Spleen (tissue), 7 donors: ENCODE results near the gene KIF1A.

Experiments
- CTCF ChIP-seq, 11 experiments: fragments of 200-600 bp in 7 of 11; fragments of 450-650 bp in 4 of 11; sonication (generic) in 4 of 11; IDR thresholded peaks in 8 of 11; conservative IDR thresholded peaks in 3 of 11; 1 replicate in 7 of 11; 2 replicates in 4 of 11; pipeline versions ENCODE4 v1.4.0 to v1.8.0; 2016 to 2021; ENCODE audit warnings: antibody characterized with exemption in 11 of 11, inconsistent platforms in 4 of 11, mild to moderate bottlenecking in 1 of 11
- POLR2A ChIP-seq, 3 donors: fragments of 450-650 bp; IDR thresholded peaks; one replicate each; pipeline ENCODE4 v1.5.1; 2017; ENCODE audit warnings: antibody characterized with exemption in 3 of 3, mild to moderate bottlenecking in 1 of 3
- POLR2AphosphoS5 ChIP-seq, 3 donors: sonication (generic); formaldehyde crosslinking; IDR thresholded peaks; one replicate each; pipeline ENCODE4 v1.5.1; 2017; ENCODE audit warnings: antibody characterized with exemption in 3 of 3
- donor health status: DM: no; HTN: no; CAD: no; lungs with moderate emphysema.
- donor health status: DM: no; HTN: no; CAD: no.
- donor health status: DM: no; HTN: no; CAD: no.

DNA sequence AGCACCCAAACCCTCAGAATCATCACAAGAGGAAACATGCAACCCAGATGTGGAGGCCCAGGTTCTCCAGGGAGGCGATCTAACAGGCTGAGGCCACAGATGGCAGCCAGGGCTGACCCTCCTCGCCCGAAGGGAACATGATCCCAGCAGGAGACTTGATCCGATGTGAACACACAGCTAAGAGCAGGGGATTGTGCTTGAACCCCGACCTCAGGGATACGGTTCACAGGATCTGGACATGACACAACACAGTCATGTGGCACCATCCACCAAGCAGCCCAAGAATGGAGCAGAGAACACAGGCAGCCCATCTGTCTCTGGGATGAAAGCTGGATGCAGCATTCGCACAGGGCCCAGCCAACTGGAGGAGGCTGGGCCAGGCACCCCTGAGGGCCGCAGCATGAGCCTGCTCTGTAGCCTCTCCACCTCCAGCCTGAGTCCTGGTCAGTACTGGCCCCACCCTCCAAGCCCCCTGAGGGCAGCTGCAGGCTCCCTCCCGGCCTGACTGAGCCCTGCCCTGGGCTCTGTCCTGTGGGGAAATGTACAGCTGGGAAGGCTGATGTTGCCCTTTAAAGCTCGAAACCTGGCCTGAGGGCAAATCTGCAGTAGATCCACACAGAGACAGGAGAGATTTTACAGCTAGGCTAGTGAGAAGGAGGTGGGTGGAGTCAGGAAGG lies 89.4 kb downstream of the KIF1A start:
- no peak for TF ChIP-seq CTCF (IDR thresholded peaks at IDR 0.05 in 8 of 11, conservative IDR thresholded peaks at IDR 0.05 in 3 of 11)
- TF ChIP-seq POLR2A (IDR thresholded peaks at IDR 0.05): no peak
- TF ChIP-seq POLR2AphosphoS5 (IDR thresholded peaks at IDR 0.05): no peak
